Measurements from ENCODE around the gene RNU1-3.
"Not testable (repeated sequence)": the region's sequence is repeated elsewhere in the genome, so short reads cannot be mapped to it uniquely, and the experiment has no call there.

DNA sequence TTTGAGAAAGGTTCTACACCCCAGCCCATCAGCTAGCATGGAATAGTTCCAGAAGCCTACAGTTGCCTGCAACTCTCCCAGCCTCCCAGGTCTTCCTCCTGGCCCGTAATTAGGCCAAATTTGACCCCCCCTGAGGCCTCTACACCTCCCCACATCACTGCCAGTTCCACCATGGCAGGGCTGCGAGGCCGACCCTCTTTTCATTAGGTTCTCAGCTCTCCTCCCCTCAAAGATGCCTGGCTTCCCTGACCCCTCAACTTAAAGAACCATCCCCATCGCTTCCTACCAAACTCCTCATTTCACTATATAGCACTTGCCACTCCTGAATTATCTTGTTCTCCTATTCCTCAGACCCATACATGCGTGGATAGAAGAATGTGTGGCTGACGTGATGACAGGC, 46.2 kb upstream of the RNU1-3 start:
- TF ChIP-seq PCBP1 (IDR thresholded peaks at IDR 0.05; ENCODE audit: low read depth, low read length, poor library complexity, severe bottlenecking); FOXJ3 (CRISPR knock-in tag; IDR thresholded peaks at IDR 0.05); GABPA (tag; conservative IDR thresholded peaks at IDR 0.05; ENCODE audit: low read depth); FOXK1 (CRISPR knock-in tag; IDR thresholded peaks at IDR 0.05; ENCODE audit: borderline replicate concordance); POLR2G (IDR thresholded peaks at IDR 0.05; ENCODE audit: low read depth, low read length); TRIM28 (IDR thresholded peaks at IDR 0.05); SNRNP70 (optimal IDR thresholded peaks at IDR 0.05; ENCODE audit: low read depth, low read length): not testable (repeated sequence)
- TF ChIP-seq, protein P1, sequence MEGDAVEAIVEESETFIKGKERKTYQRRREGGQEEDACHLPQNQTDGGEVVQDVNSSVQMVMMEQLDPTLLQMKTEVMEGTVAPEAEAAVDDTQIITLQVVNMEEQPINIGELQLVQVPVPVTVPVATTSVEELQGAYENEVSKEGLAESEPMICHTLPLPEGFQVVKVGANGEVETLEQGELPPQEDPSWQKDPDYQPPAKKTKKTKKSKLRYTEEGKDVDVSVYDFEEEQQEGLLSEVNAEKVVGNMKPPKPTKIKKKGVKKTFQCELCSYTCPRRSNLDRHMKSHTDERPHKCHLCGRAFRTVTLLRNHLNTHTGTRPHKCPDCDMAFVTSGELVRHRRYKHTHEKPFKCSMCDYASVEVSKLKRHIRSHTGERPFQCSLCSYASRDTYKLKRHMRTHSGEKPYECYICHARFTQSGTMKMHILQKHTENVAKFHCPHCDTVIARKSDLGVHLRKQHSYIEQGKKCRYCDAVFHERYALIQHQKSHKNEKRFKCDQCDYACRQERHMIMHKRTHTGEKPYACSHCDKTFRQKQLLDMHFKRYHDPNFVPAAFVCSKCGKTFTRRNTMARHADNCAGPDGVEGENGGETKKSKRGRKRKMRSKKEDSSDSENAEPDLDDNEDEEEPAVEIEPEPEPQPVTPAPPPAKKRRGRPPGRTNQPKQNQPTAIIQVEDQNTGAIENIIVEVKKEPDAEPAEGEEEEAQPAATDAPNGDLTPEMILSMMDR (IDR thresholded peaks at IDR 0.05 in 2 of 3, conservative IDR thresholded peaks at IDR 0.05 in 1 of 3; ENCODE audit: insufficient read depth in 2 of 3, low read depth in 1 of 3, low read length in 3 of 3), result not testable (repeated sequence)
